Natural killer cell treated with Interleukin-12 subunit alpha and Interleukin-12 subunit beta and Interleukin-15 and Interleukin-18, amount 100 ng/mL, for 72 hours (primary cell): Measurements from ENCODE around the gene OAS2. TPM values are rescaled to one million over a fixed set of nuclear protein-coding genes. Genes with fewer than 3 reads are reported as not detected.
"Not testable (repeated sequence)": the region's sequence is repeated elsewhere in the genome, so short reads cannot be mapped to it uniquely, and the experiment has no call there.

Source experiments
- ATAC-seq, 2 donors: fragments of 150-1000 bp; cut with Tn5 transposase in 1 of 2; sonication (Bioruptor Pico), chemical (Tn5 transposase) in 1 of 2; 2 replicates each; pipeline ENCODE4 v1.10.0; 2021
- DNase-seq: peaks from one replicate; pipeline ENCODE4 v3.0.0; 2022; ENCODE audit warnings: low spot score
- H3K27ac Mint-ChIP-seq, 2 donors: 1 replicate in 1 of 2; 2 replicates in 1 of 2; pipeline ENCODE4 v1.8.0; 2022; ENCODE audit warnings: mixed read lengths in 2 of 2, mild to moderate bottlenecking in 1 of 2, moderate library complexity in 1 of 2
- H3K27me3 Mint-ChIP-seq, 2 donors: 1 replicate in 1 of 2; 2 replicates in 1 of 2; pipeline ENCODE4 v1.8.0; 2022; ENCODE audit warnings: mixed read lengths in 2 of 2
- H3K36me3 Mint-ChIP-seq: one replicate; pipeline ENCODE4 v1.8.0; 2022; ENCODE audit warnings: mixed read lengths
- H3K4me1 Mint-ChIP-seq, 2 donors: 1 replicate in 1 of 2; 2 replicates in 1 of 2; pipeline ENCODE4 v1.8.0; 2022; ENCODE audit warnings: low read depth in 2 of 2, mixed read lengths in 2 of 2, mild to moderate bottlenecking in 1 of 2
- H3K4me3 Mint-ChIP-seq: one replicate; pipeline ENCODE4 v1.8.0; 2022; ENCODE audit warnings: mixed read lengths
- H3K9me3 Mint-ChIP-seq: 2 replicates; pipeline ENCODE4 v1.8.0; 2022; ENCODE audit warnings: mixed read lengths
- total RNA-seq, 2 donors: library from RNA; stranded (reverse); gene quantifications; one replicate each; pipeline ENCODE4 v1.2.3, GENCODE V29; 2022

OAS2 gene
- total RNA-seq, 2 donors from 2014 or later, result 59.2 to 69.7 TPM

DNA sequence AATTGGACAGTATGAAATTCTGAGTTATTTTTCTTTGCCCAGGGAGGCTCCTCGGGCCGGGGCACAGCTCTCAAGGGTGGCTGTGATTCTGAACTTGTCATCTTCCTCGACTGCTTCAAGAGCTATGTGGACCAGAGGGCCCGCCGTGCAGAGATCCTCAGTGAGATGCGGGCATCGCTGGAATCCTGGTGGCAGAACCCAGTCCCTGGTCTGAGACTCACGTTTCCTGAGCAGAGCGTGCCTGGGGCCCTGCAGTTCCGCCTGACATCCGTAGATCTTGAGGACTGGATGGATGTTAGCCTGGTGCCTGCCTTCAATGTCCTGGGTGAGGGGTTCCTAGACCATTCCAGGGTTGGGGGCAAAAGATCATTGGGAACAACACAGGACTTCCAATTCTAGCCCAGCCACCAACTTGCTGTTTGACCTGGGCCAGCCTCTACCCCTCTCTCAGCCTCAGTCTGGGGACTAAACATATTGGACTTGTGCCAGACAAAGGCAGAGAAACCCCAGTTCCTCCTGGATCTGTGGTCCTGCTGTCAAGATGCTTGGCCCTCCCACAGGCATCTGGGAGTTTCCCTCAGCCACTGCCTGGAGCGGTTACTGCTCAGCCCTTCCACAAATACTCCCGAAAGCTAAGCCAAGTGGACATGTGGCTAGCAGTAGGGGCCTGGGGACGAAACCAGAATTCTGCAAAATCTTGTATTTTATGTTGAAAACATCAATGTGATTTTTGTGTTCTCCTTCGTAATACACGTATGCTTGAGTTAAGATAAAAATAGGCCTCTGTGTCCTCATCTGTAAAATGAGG is 36.6 kb upstream of the OAS2 start:
- no peaks in the 10 kb centered on the region for H3K9me3 Mint-ChIP-seq
- no peak overlapping the region for H3K4me3 Mint-ChIP-seq
- peaks cover 8% of the 10 kb centered on the region for H3K36me3 Mint-ChIP-seq
- DNase-seq (no peak), ATAC-seq (no peak)
- H3K27ac Mint-ChIP-seq, result no peak overlapping the region
- H3K4me1 Mint-ChIP-seq, result peaks cover 26 to 38% of the 10 kb centered on the region in 2 donors
- H3K27me3 Mint-ChIP-seq, result no peaks in the 10 kb centered on the region

GRCh38 chr12:112942572-112942971 is 35.7 kb upstream of the OAS2 start:
- Mint-ChIP-seq H3K9me3 (no peaks in the 10 kb centered on the region), H3K36me3 (peaks cover 11% of the 10 kb centered on the region), H3K27ac (no peak overlapping the region), H3K4me3 (no peak overlapping the region), H3K27me3 (no peaks in the 10 kb centered on the region), H3K4me1 (peaks cover 21 to 32% of the 10 kb centered on the region in 2 donors)
- ATAC-seq (no peak), DNase-seq (no peak)

DNA sequence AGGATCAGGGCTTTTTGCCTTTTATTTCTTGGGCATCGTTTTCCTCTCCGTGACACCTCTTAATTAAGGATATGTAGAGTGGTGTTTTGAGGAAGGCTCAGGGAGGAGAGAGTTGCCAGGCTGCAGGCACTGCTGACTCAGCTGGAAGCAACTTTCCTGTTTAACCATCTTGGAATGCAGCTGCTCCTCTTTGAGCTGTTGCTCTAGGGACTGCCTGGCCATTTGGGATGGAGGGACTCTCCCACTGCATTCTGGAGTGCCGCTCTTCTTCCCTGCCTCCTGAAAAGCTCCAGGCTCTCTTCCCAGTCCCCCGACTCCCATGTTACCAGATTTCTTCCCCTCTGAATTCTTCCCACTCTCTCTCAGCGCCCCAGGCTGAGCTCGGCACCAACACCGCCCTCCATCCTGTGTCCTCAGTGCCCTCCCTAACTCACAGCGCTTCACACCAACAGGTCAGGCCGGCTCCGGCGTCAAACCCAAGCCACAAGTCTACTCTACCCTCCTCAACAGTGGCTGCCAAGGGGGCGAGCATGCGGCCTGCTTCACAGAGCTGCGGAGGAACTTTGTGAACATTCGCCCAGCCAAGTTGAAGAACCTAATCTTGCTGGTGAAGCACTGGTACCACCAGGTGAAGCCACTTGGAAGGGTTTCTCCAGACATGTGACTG is 34.2 kb upstream of the OAS2 start:
- H3K4me3 Mint-ChIP-seq, result no peak overlapping the region
- ATAC-seq (no peak), DNase-seq (no peak)
- H3K27me3 Mint-ChIP-seq, result no peaks in the 10 kb centered on the region
- H3K36me3 Mint-ChIP-seq, result peaks cover 12% of the 10 kb centered on the region
- no peaks in the 10 kb centered on the region for H3K9me3 Mint-ChIP-seq
- peaks cover 12 to 21% of the 10 kb centered on the region in 2 donors for H3K4me1 Mint-ChIP-seq
- no peak overlapping the region for H3K27ac Mint-ChIP-seq

DNA sequence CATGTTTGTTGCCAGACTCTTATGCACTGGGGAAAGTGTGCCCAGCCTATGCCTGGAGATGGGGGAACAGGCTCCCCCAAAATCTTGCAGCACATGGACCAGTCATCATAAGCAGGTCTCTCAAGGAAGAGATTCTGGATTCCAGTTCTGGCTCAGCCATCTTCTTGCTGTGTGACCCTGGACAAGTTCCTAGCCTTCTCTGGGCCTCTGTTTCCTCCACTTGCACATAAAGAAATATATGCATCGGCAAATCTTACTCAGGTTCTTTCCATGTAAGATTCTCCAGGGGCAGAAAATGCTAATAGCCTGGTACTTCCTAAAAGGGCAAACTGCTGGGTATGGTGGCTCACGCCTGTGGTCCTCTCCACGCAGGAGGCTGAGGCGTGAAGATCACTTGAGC is 32.8 kb upstream of the OAS2 start:
- ATAC-seq, result no peak
- Mint-ChIP-seq H3K9me3 (no peaks in the 10 kb centered on the region), H3K4me1 (peaks cover 0 to 7% of the 10 kb centered on the region in 2 donors), H3K4me3 (no peak overlapping the region), H3K27ac (no peak overlapping the region), H3K27me3 (no peaks in the 10 kb centered on the region), H3K36me3 (peaks cover 12% of the 10 kb centered on the region)
- DNase-seq, result no peak

- no peak overlapping the region for H3K27ac Mint-ChIP-seq
- no peak overlapping the region for H3K4me3 Mint-ChIP-seq
- ATAC-seq (no peak), DNase-seq (no peak)
- no peaks in the 10 kb centered on the region for H3K9me3 Mint-ChIP-seq
- H3K27me3 Mint-ChIP-seq, result no peaks in the 10 kb centered on the region
- H3K36me3 Mint-ChIP-seq, result peaks cover 12% of the 10 kb centered on the region
- H3K4me1 Mint-ChIP-seq, result peaks cover 0 to 7% of the 10 kb centered on the region in 2 donors
Observed at GRCh38 chr12:112946236-112947000, 31.9 kb upstream of the OAS2 start.

DNA sequence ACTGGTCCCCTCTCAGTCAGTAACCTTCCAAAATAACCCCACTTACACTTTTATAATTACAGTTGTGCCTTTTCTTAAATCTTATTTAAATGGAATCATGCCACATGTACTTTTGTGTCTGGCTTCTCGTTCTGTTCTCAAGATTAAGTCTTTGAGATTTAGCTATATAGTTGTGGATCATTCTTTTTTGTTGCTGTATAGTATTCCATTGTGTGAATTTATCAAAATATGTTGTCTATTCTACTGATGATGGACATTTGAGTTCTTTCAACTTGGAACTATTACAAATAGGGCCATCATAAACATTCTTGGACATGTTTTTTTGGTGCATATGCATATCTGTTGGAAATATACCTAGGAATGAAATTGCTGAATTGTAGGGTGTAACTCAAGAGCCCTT is 31.0 kb upstream of the OAS2 start:
- DNase-seq, result no peak
- H3K9me3 Mint-ChIP-seq, result no peaks in the 10 kb centered on the region
- H3K27me3 Mint-ChIP-seq, result no peaks in the 10 kb centered on the region
- H3K4me3 Mint-ChIP-seq, result no peak overlapping the region
- peaks cover 16% of the 10 kb centered on the region for H3K36me3 Mint-ChIP-seq
- no peak for ATAC-seq
- no peak overlapping the region for H3K27ac Mint-ChIP-seq
- H3K4me1 Mint-ChIP-seq, result peaks cover 0 to 7% of the 10 kb centered on the region in 2 donors

DNA sequence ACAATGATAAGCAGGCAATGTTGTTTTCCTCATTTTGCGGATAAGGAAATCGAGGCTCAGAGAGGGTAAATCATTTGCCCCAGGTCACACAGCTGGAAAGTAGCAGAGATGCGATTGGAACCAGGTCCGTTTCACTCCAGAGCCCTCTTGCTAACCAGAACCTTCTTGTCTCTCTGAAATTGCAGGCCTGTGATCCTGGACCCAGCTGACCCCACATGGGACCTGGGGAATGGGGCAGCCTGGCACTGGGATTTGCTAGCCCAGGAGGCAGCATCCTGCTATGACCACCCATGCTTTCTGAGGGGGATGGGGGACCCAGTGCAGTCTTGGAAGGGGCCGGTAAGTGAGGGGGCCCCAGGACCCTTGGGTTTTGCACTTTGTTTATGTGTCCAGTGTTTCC is 30.6 kb upstream of the OAS2 start:
- no peaks in the 10 kb centered on the region for H3K9me3 Mint-ChIP-seq
- no peak overlapping the region for H3K4me3 Mint-ChIP-seq
- H3K27me3 Mint-ChIP-seq, result no peaks in the 10 kb centered on the region
- peaks cover 0 to 7% of the 10 kb centered on the region in 2 donors for H3K4me1 Mint-ChIP-seq
- H3K36me3 Mint-ChIP-seq, result peaks cover 20% of the 10 kb centered on the region
- DNase-seq (no peak), ATAC-seq (no peak)
- no peak overlapping the region for H3K27ac Mint-ChIP-seq

DNA sequence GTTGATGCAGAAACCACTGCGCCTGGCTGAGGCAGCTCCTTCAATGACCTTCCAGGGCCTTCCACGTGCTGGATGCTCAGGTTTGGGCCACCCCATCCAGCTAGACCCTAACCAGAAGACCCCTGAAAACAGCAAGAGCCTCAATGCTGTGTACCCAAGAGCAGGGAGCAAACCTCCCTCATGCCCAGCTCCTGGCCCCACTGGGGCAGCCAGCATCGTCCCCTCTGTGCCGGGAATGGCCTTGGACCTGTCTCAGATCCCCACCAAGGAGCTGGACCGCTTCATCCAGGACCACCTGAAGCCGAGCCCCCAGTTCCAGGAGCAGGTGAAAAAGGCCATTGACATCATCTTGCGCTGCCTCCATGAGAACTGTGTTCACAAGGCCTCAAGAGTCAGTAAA is 29.5 kb upstream of the OAS2 start:
- Mint-ChIP-seq H3K4me1 (peaks cover 0 to 7% of the 10 kb centered on the region in 2 donors), H3K36me3 (peaks cover 27% of the 10 kb centered on the region), H3K27me3 (no peaks in the 10 kb centered on the region), H3K4me3 (no peak overlapping the region), H3K27ac (no peak overlapping the region), H3K9me3 (peaks cover 3% of the 10 kb centered on the region)
- no peak for DNase-seq
- ATAC-seq, result no peak

DNA sequence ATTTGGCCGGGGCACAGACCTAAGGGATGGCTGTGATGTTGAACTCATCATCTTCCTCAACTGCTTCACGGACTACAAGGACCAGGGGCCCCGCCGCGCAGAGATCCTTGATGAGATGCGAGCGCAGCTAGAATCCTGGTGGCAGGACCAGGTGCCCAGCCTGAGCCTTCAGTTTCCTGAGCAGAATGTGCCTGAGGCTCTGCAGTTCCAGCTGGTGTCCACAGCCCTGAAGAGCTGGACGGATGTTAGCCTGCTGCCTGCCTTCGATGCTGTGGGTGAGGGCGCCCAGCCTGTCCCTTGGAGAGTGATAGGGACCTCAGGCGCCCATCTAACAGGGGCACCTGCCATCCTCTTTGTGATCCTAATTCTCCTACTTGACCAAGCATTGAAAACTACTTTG is 27.6 kb upstream of the OAS2 start:
- Mint-ChIP-seq H3K9me3 (peaks cover 3% of the 10 kb centered on the region), H3K4me3 (no peak overlapping the region), H3K36me3 (peaks cover 19% of the 10 kb centered on the region), H3K27me3 (no peaks in the 10 kb centered on the region), H3K27ac (no peak overlapping the region), H3K4me1 (no peaks in the 10 kb centered on the region)
- ATAC-seq, result no peak
- no peak for DNase-seq

DNA sequence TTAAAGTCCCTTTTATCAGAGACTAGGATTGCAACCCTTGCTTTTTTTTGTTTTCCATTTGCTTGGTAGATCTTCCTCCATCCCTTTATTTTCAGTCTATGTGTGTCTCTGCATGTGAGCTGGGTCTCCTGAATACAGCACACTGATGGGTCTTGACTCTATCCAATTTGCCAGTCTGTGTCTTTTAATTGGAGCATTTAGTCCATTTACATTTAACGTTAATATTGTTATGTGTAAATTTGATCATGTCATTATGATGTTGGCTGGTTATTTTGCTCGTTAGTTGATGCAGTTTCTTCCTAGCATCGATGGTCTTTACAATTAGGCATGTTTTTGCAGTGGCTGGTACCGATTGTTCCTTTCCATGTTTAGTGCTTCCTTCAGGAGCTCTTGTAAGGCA is 21.2 kb upstream of the OAS2 start:
- H3K27ac Mint-ChIP-seq, H3K4me3 Mint-ChIP-seq, H3K4me1 Mint-ChIP-seq, H3K27me3 Mint-ChIP-seq, ATAC-seq, H3K9me3 Mint-ChIP-seq, DNase-seq: not testable (repeated sequence)
- H3K36me3 Mint-ChIP-seq, result peaks cover 47% of the 10 kb centered on the region

DNA sequence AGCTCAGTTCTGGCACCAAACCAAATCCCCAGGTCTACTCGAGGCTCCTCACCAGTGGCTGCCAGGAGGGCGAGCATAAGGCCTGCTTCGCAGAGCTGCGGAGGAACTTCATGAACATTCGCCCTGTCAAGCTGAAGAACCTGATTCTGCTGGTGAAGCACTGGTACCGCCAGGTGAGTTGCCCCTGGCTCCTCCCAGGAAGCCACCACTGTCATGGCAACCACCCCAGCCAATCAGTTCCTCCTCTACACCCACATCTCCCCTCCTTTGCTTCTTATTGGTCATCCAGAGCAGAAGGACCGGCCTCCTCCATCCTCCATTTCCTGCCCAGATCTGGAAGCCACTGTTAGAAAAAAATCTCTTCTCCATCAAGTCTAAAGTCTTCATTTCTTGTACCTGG is 17.2 kb upstream of the OAS2 start:
- H3K27ac Mint-ChIP-seq, result no peak overlapping the region
- peaks cover 34% of the 10 kb centered on the region for H3K36me3 Mint-ChIP-seq
- H3K9me3 Mint-ChIP-seq, result no peaks in the 10 kb centered on the region
- no peak for DNase-seq
- no peak overlapping the region for H3K4me3 Mint-ChIP-seq
- no peaks in the 10 kb centered on the region for H3K27me3 Mint-ChIP-seq
- no peak for ATAC-seq
- peaks cover 0 to 6% of the 10 kb centered on the region in 2 donors for H3K4me1 Mint-ChIP-seq

- Mint-ChIP-seq H3K4me3 (no peak overlapping the region), H3K9me3 (no peaks in the 10 kb centered on the region), H3K4me1 (peaks cover 0 to 4% of the 10 kb centered on the region in 2 donors), H3K27me3 (no peaks in the 10 kb centered on the region), H3K27ac (no peak overlapping the region), H3K36me3 (peaks cover 29% of the 10 kb centered on the region)
- DNase-seq, result no peak
- ATAC-seq, result no peak
Observed at GRCh38 chr12:112961536-112961935, 16.8 kb upstream of the OAS2 start.

GRCh38 chr12:112962561-112962960 is 15.8 kb upstream of the OAS2 start:
- ATAC-seq, result no peak
- no peak overlapping the region for H3K4me3 Mint-ChIP-seq
- peaks cover 23% of the 10 kb centered on the region for H3K36me3 Mint-ChIP-seq

More at GRCh38 chr12:112962561-112962960, 15.8 kb upstream of the OAS2 start:
- Mint-ChIP-seq H3K27ac (no peak overlapping the region), H3K9me3 (no peaks in the 10 kb centered on the region), H3K4me1 (peaks cover 0 to 4% of the 10 kb centered on the region in 2 donors), H3K27me3 (no peaks in the 10 kb centered on the region)
- DNase-seq, result no peak
